Stimulated activated CD4-positive, alpha-beta T cell treated with anti-CD3 and anti-CD28 coated beads, Interleukin-4, amount 100 ng/mL, for 4 hours (primary cell): Measurements from ENCODE around the gene NCOA7.
"Not testable (repeated sequence)": the region's sequence is repeated elsewhere in the genome, so short reads cannot be mapped to it uniquely, and the experiment has no call there.

Experiments
- DNase-seq, 2 experiments: peaks; one replicate each; pipeline ENCODE4 v3.0.0-alpha.2; 2020

NCOA7 gene

DNA sequence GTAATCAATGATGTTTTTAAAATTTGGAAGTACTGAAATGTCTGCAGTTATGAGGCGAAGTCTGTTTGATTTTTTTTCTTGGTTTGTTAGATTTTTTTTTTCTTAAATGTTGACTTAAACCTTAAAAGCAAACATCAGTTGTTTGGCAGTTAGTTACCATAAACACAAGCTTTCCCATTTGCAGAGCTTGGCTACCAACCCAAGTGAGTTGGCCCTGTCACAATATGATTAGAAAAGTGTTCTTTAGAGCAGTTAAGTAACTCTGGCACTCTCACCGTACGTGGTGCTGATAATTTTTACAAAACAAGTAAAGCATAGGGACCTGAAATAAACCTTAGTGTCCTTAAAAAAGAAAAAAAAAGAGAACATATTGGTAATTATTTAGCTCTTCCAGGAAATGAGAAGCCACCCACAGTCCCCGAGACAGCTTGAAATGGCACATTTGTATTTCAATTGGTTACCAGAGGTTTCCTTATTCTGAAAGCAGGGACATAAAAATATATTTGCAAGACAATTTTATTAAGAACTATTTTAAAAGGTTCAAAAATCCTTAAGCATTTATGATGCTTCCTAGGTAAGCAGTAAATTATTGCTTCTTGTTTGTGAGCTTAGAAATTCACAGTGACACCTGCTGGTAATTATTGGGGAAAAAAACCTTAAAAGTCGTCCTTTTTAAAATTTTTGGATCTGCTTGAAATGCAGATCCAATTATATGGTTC is 37.4 kb upstream of the NCOA7 start:
- no peak for DNase-seq

- DNase-seq, result no peak
These were observed 36.9 kb upstream of the NCOA7 start for GRCh38 chr6:125753937-125754259.

DNA sequence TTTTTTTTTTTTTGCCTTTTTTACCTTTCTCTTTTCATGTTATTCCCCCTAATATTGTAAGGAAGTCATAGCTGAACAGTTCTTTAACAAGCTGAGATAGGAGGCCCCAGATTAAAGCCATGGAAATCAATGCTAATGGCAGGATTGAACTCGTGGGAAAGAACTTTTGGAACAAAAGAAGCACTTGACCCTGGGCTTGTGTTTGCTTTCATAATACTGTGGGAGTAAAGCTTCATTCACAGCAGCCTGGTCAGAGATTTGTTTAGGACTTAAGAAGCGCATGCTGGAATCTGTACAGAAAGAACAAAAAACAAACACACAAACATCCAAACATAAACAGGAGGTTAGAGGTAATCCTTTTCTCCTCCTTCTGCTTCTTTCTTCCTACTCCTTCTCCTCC is 36.2 kb upstream of the NCOA7 start:
- DNase-seq, result no peak

GRCh38 chr6:125759184-125759902 is 31.4 kb upstream of the NCOA7 start:
- DNase-seq, result no peak

GRCh38 chr6:125759959-125760457 is 30.8 kb upstream of the NCOA7 start:
- no peak for DNase-seq

DNA sequence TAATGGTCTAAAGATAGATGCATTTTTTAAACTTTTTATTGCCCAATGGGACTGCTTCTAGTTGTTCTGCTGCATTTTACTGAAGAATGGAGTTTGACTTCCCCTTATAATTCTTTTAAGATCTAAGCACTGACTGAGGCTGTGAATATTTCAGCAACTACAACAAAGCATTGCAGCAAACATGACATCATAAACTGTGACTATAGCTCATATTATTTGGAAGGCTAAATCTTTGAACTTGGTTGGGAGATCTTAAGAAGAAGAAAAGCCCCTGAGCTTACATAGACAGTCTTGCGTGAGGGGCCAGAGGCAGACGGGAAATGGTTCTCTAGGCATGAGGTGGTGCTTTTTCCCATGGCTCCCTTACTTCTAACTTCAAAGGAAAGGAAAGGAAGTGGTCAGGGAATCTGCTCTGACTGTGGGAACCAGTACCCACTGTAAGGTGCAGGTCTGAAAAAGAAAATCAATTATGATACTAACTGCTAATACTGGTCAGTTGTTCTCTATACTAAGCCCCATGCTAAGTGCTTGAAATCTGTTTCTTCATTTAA is 26.6 kb upstream of the NCOA7 start:
- DNase-seq, result no peak

- no peak for DNase-seq
These were observed 24.8 kb upstream of the NCOA7 start for GRCh38 chr6:125765944-125766343.

DNA sequence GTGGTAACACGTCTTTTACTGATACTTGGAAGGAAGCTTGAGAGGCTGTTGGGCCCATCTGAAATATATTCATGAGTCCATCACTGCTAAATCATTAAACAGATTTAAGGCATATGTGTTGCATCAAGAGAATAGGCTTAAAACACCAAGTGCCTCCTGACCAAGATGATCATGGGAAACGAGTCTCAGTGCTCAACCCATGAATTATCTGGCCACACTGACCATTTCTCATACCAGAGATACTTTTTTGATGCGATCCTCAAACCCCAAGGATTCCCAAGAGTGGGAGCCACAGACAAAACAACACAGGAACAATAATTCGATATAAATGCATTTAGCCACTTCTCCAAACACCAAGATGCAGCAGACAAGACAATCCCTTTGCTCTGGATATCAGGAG is 24.1 kb upstream of the NCOA7 start:
- no peak for DNase-seq

- no peak for DNase-seq
These were observed 21.5 kb upstream of the NCOA7 start for GRCh38 chr6:125769147-125769783.

DNA sequence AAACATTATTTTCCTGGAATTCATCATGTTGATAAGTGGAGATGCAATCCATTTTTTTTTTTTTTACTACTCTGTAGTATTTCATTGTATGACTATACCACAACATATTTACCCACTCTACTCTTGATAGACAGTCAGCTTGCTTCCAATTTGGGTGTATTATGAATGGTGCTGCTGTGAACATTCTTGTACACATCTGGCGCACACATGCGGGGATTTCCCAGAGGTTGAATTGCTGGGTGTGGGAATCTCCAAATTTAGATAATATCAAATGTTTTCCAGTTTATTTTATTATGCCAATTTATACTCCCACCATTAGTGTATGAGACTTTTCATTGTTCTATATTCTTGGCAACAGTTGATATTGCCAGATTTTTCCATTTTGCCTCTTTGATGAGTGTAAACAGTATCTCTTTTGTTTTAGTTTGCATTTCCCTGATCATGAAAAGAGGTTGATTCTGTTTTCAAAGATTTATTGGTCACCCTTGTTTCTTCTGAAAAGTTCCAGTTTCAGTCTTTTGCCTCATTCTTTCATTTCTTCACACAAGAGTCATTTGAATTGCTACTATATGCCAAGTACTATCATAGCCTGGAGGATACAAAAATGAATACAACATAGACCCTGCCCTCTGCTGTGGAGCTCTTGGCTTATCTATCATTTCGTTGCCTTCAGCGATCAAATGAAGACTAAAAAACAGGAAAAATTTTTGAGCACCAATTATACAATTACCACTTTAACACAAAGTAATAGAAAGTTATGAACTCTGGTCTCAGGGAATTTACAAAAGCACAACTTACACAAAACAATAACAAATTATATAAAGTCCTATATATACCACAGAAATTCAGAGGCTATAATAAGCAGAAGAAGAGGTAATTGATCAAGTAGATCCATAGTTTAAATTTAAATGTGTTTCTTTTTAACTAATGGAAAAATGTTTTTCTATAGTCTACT is 17.1 kb upstream of the NCOA7 start:
- no peak for DNase-seq

- not testable (repeated sequence) for DNase-seq
These were observed 14.5 kb upstream of the NCOA7 start for GRCh38 chr6:125776107-125776826.

DNA sequence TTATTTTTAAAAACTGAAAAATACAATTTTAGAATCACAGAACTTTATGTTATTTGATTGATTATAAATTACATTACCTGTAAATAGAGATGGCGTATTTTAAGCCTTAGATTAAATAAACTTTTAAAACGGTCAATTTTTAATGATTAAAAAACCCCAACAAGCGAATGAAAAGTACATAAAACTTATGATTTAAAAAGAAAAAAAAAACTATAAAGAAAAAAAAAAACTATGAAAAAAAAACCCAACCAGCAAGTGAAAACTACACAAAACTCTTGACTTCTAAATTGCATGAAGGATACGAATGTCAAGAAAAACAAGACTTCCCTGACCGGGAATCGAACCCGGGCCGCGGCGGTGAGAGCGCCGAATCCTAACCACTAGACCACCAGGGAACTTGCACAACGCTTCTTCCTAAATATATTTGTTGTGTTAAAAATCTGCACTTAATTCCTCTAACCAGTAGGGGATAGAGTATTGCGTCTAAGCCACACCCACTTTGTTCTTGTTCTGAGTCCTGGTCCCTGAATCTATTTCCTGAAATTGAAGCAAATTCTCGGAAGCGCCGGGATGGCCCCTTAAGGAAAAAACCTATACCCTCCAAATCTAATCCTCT is 10.7 kb upstream of the NCOA7 start:
- DNase-seq, result peak; percentile 81 to 84

DNA sequence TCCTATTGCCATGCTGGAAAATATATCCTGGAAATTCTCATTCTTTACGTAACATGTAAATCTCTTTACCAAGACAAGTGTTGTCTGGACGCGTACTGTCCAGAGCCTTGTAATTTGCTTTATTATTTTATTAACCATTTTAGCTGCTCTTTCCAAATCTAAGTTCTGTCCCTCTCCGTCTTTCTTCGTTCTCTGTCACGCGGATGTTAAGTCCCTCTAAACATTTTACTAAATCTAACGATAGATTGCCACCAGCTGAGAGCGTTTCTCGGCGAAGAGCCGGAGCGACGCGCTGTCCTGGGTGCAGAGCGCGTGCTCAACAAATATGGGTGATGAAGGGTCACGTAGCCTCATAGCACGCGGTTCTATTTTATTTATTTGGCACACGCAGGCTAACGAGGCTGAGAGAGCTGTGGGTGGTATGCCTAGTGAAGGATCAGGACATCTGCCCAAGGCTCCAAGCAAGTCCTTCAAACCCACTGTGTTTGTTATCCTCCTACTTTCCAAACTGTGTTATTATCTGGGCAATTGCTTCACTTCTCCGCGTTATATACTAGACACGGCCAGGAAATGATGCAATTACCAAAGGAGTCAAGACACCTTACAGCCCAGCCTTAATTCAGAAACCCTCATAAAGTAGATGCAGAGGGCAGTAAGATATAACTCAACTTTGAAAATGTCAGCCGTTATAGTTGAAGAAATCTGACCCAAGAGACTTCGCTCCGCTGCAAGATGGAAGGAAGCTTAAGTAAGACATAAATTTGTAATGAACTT is 10.0 kb upstream of the NCOA7 start:
- peak; percentile 47 to 55 for DNase-seq

DNA sequence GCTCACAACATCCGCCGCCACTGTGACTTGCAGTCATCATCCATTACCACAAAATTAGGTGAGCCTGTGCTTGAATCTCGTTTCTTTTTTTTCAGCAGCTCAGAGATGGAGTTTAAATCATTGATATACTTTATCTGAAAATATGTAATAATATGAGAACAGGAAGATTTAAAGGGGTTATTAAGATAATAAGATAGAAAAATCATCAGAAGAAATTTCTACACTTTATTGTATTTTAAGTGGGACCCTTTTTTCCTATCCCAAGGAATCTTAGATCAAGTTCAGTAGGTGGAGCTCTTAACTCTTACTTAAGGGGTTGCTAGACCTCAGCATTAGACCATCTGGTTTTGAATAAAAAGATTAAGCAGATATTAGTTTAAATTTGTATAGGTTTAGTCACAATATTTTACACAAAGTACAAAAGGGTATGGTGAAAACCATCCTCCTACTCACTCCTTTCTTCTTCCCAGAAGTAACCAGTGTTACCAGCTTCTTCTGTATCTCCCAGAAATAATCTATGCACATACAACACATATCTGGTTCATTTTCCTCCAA is 9.4 kb upstream of the NCOA7 start:
- peak; percentile 32 to 53 for DNase-seq

DNA sequence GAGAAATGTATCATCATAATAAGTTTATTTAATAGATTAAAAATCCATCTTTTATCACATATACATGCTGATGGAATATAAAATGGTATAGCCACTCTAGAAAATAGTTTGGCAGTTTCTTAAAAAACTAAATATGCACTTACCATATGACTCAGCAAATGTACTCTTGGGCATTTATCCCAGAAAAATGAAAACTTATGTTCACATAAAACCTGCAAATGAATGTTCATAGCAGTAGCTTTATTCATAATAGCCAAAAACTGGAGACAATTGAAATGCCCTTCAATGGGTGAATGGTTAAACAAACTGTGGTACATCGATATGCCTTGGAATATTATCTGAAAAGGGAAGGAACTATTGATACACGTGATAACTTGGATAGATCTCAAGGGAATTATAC is 6.4 kb upstream of the NCOA7 start:
- no peak for DNase-seq

DNA sequence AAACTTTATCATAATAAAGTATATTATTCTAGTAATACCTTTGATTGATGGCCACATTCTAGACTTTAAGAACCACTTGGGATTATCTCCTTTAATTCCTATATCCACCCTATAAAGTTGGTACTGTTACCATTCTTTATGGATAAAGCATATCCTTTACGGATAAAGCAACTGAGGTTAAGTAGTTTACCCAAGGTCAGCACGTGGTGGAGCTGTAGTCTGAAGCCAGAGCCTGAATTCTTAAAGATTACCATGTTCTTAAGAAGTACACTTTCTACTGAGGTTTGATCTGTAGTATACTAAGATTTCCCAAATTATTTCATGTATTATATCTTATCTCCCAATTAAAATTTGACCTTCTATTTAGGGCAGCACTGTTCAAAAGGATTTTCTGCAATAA is 3.0 kb upstream of the NCOA7 start:
- DNase-seq, result no peak

GRCh38 chr6:125789167-125789566 is 1.6 kb upstream of the NCOA7 start:
- DNase-seq, result no peak

- peak; percentile 15 to 28 for DNase-seq
These were observed 993 bp upstream of the NCOA7 start for GRCh38 chr6:125789576-125790357.

GRCh38 chr6:125791151-125791819 is 525 bp downstream of the NCOA7 start:
- DNase-seq, result peak in 1 of 2 experiments; percentile 34
